HCT116 (cell line): ENCODE data around the gene LSM12. TPM values are rescaled to one million over a fixed set of nuclear protein-coding genes. Genes with fewer than 3 reads are reported as not detected.

Source experiments
- ATAC-seq: fragments of 200-7000 bp; cut with Tn5 transposase; 2 replicates; pipeline ENCODE4 v1.9.1; 2020; ENCODE audit warnings: mild to moderate bottlenecking, moderate library complexity
- BruUV-seq: library from RNA; stranded (reverse); fragments of 400-500 nt; replicated peaks from 2 replicates; lab custom pipeline; 2021; lab: Mats Ljungman, UMichigan
- CTCF ChIA-PET: fragments of 300-600 bp; sonication (Branson Sonifier 250); formaldehyde crosslinking; loops from one replicate; lab custom pipeline; 2021; ENCODE audit warnings: antibody characterized with exemption; lab: Charles Lee
- POLR2A ChIA-PET: fragments of 300-600, 350-600 bp; sonication (Branson Sonifier 250); formaldehyde crosslinking; loops from one replicate; lab custom pipeline; 2021; ENCODE audit warnings: antibody characterized with exemption; lab: Charles Lee
- RAD21 ChIA-PET, 2 experiments: fragments of 300-600 bp; sonication (Branson Sonifier 250); formaldehyde crosslinking; loops; one replicate each; lab custom pipeline; 2023; ENCODE audit warnings: low total read pairs in 2 of 2; ENCODE audit not compliant: uncharacterized antibody in 2 of 2, unreplicated experiment in 2 of 2, low non-redundant PET in 1 of 2; lab: Charles Lee
- DNase-seq: peaks from one replicate; pipeline ENCODE4 v3.0.0-alpha.2; 2010; ENCODE audit warnings: low read depth, low spot score
- H2AFZ ChIP-seq: fragments of 200-600 bp; shearing (Covaris generic), sonication (generic); 2 replicates; pipeline ENCODE4 v1.6.1; 2017; ENCODE audit warnings: low read depth, mixed run types, mixed read lengths, antibody characterized with exemption, low read length; ENCODE audit not compliant: poor library complexity, severe bottlenecking
- H3K27ac ChIP-seq: 2 replicates; pipeline ENCODE4 v1.5.1; 2012; ENCODE audit warnings: low read depth, low read length
- H3K27me3 ChIP-seq: fragments of 200-600 bp; sonication (generic); 2 replicates; pipeline ENCODE4 v1.6.1; 2016; ENCODE audit warnings: mixed run types, low read length, mixed read lengths; ENCODE audit not compliant: insufficient read depth
- H3K36me3 ChIP-seq, 2 experiments: fragments of 200-500 bp in 1 of 2; fragments of 200-600 bp in 1 of 2; sonication (Bioruptor generic) in 1 of 2; sonication (generic) in 1 of 2; 2 replicates each; pipeline versions ENCODE4 v1.5.1 to v1.6.1; 2014 to 2016; ENCODE audit warnings: low read length in 2 of 2, inconsistent platforms in 1 of 2, mixed read lengths in 1 of 2, mixed run types in 1 of 2; ENCODE audit not compliant: insufficient read depth in 2 of 2, control insufficient read depth in 1 of 2
- H3K4me1 ChIP-seq, 2 experiments: fragments of 200-600 bp in 1 of 2; sonication (generic) in 1 of 2; 2 replicates each; pipeline versions ENCODE4 v1.5.1 to v1.6.1; 2012 to 2017; ENCODE audit warnings: low read length in 2 of 2, inconsistent platforms in 1 of 2, mild to moderate bottlenecking in 1 of 2, mixed read lengths in 1 of 2, mixed run types in 1 of 2, moderate library complexity in 1 of 2; ENCODE audit not compliant: insufficient read depth in 2 of 2, control insufficient read depth in 1 of 2
- H3K4me2 ChIP-seq: fragments of 200-600 bp; sonication (generic); 2 replicates; pipeline ENCODE4 v1.6.1; 2017; ENCODE audit warnings: mixed run types, low read length, mixed read lengths
- H3K4me3 ChIP-seq, 2 experiments: fragments of 200-600 bp in 1 of 2; sonication (generic) in 1 of 2; replicated peaks in 1 of 2; 2 replicates each; pipeline ENCODE4 v1.5.1; 2011 to 2016; ENCODE audit warnings: low read length in 2 of 2, control low read depth in 1 of 2, low read depth in 1 of 2, mild to moderate bottlenecking in 1 of 2, mixed read lengths in 1 of 2, mixed run types in 1 of 2
- H3K79me2 ChIP-seq: fragments of 200-600 bp; sonication (generic); 2 replicates; pipeline ENCODE4 v1.6.1; 2017; ENCODE audit warnings: mild to moderate bottlenecking, mixed run types, low read length, moderate library complexity, mixed read lengths; ENCODE audit not compliant: insufficient read depth
- H3K9ac ChIP-seq: fragments of 200-600 bp; sonication (generic); 2 replicates; pipeline ENCODE4 v1.6.1; 2016; ENCODE audit warnings: low read length, mixed read lengths
- H3K9me2 ChIP-seq: fragments of 200-600 bp; sonication (generic), shearing (Covaris generic); 2 replicates; pipeline ENCODE4 v1.6.1; 2017; ENCODE audit warnings: mixed run types, mild to moderate bottlenecking, moderate library complexity; ENCODE audit not compliant: insufficient read depth
- H3K9me3 ChIP-seq, 2 experiments: fragments of 200-500 bp in 1 of 2; fragments of 200-600 bp in 1 of 2; sonication (Bioruptor generic) in 1 of 2; sonication (generic) in 1 of 2; 2 replicates each; pipeline ENCODE4 v1.6.1; 2014 to 2017; ENCODE audit warnings: low read length in 2 of 2, mixed read lengths in 2 of 2, inconsistent platforms in 1 of 2, low read depth in 1 of 2, mild to moderate bottlenecking in 1 of 2, mixed run types in 1 of 2, moderate library complexity in 1 of 2; ENCODE audit not compliant: control insufficient read depth in 1 of 2, insufficient read depth in 1 of 2
- H4K20me1 ChIP-seq: fragments of 200-600 bp; sonication (generic), shearing (Covaris generic); 2 replicates; pipeline ENCODE4 v1.6.1; 2017; ENCODE audit warnings: mixed run types, mild to moderate bottlenecking, moderate library complexity; ENCODE audit not compliant: insufficient read depth
- CBX3 ChIP-seq: IDR thresholded peaks from 2 replicates; pipeline ENCODE4 v1.6.1; 2012; ENCODE audit warnings: low read depth
- CEBPB ChIP-seq: IDR thresholded peaks from 2 replicates; pipeline ENCODE4 v1.6.1; 2012; ENCODE audit warnings: low read depth
- EGR1 ChIP-seq: IDR thresholded peaks from 2 replicates; pipeline ENCODE4 v1.6.1; 2012; ENCODE audit warnings: low read depth
- ELF1 ChIP-seq: IDR thresholded peaks from 2 replicates; pipeline ENCODE4 v1.6.1; 2012; ENCODE audit warnings: low read depth, borderline replicate concordance
- EZH2 ChIP-seq: fragments of 200-600 bp; sonication (generic); IDR thresholded peaks from 2 replicates; pipeline ENCODE4 v1.6.1; 2017; ENCODE audit warnings: antibody characterized with exemption, mixed run types
- EZH2phosphoT487 ChIP-seq: fragments of 200-600 bp; IDR thresholded peaks from 2 replicates; pipeline ENCODE4 v1.6.1; 2018; ENCODE audit warnings: antibody characterized with exemption, borderline replicate concordance
- FOSL1 ChIP-seq: IDR thresholded peaks from 2 replicates; pipeline ENCODE4 v1.6.1; 2012; ENCODE audit warnings: low read depth
- POLR2A ChIP-seq: IDR thresholded peaks from 2 replicates; pipeline ENCODE4 v1.7.0; 2011; ENCODE audit warnings: borderline replicate concordance; ENCODE audit not compliant: insufficient read depth, insufficient read length; ENCODE audit errors: extremely low read depth
- POLR2AphosphoS5 ChIP-seq: IDR thresholded peaks from 2 replicates; pipeline ENCODE4 v1.6.1; 2011; ENCODE audit warnings: mild to moderate bottlenecking, low read depth, low read length, moderate library complexity
- RAD21 ChIP-seq: IDR thresholded peaks from 2 replicates; pipeline ENCODE4 v1.6.1; 2012; ENCODE audit warnings: low read depth, mild to moderate bottlenecking
- SIN3A ChIP-seq: IDR thresholded peaks from 2 replicates; pipeline ENCODE4 v1.6.1; 2012; ENCODE audit warnings: low read depth
- SP1 ChIP-seq: IDR thresholded peaks from 2 replicates; pipeline ENCODE4 v1.6.1; 2012; ENCODE audit warnings: low read depth
- SRF ChIP-seq: IDR thresholded peaks from 2 replicates; pipeline ENCODE4 v1.6.1; 2012; ENCODE audit warnings: low read depth
- TCF7L2 ChIP-seq: IDR thresholded peaks from 2 replicates; pipeline ENCODE4 v1.7.0; 2011; ENCODE audit warnings: borderline replicate concordance, inconsistent platforms; ENCODE audit not compliant: insufficient read depth, insufficient read length; ENCODE audit errors: extremely low read depth
- YY1 ChIP-seq: IDR thresholded peaks from 2 replicates; pipeline ENCODE4 v1.6.1; 2011; ENCODE audit warnings: low read length, low read depth, moderate library complexity, mild to moderate bottlenecking; ENCODE audit not compliant: insufficient replicate concordance; ENCODE audit errors: extremely low read depth
- ZFX ChIP-seq: fragments of 450-650 bp; IDR thresholded peaks from 2 replicates; pipeline ENCODE4 v1.6.1; 2017
- ZNF274 ChIP-seq: fragments of 200-500 bp; sonication (Bioruptor generic); IDR thresholded peaks from 2 replicates; pipeline ENCODE4 v1.6.1; 2014; ENCODE audit warnings: mild to moderate bottlenecking, low read depth, low read length, inconsistent platforms
- intact Hi-C: fragments of 100-400 bp; cut with micrococcal nuclease; formaldehyde crosslinking; loops from 2 replicates; pipeline ENCODE4 v1.10.0; 2022
- total RNA-seq: library from RNA; stranded (reverse); gene quantifications from one replicate; pipeline ENCODE4 v1.2.1, GENCODE V29; 2021; ENCODE audit not compliant: unreplicated experiment
- TF ChIP-seq, protein P1 (sequence below): IDR thresholded peaks from 2 replicates; pipeline ENCODE4 v1.6.1; 2012
- TF ChIP-seq, protein P2 (sequence below), 3 experiments: fragments of 200-600 bp in 1 of 3; sonication (generic) in 1 of 3; IDR thresholded peaks in 2 of 3; conservative IDR thresholded peaks in 1 of 3; 2 replicates each; pipeline ENCODE4 v1.5.1; 2012 to 2017; ENCODE audit warnings: low read depth in 2 of 3, low read length in 2 of 3, antibody characterized with exemption in 1 of 3, borderline replicate concordance in 1 of 3, control low read depth in 1 of 3, mild to moderate bottlenecking in 1 of 3, mixed read lengths in 1 of 3, mixed run types in 1 of 3, moderate library complexity in 1 of 3; ENCODE audit not compliant: insufficient read depth in 1 of 3
- TF ChIP-seq, protein P3 (sequence below): IDR thresholded peaks from 2 replicates; pipeline ENCODE4 v1.6.1; 2012
- TF ChIP-seq, protein P4 (sequence below): IDR thresholded peaks from 2 replicates; pipeline ENCODE4 v1.6.1; 2011; ENCODE audit warnings: mild to moderate bottlenecking, low read length, moderate library complexity; ENCODE audit not compliant: insufficient replicate concordance; ENCODE audit errors: extremely low read depth

LSM12 gene
- total RNA-seq, 1 experiment from 2014 or later = 99.6 TPM

DNA sequence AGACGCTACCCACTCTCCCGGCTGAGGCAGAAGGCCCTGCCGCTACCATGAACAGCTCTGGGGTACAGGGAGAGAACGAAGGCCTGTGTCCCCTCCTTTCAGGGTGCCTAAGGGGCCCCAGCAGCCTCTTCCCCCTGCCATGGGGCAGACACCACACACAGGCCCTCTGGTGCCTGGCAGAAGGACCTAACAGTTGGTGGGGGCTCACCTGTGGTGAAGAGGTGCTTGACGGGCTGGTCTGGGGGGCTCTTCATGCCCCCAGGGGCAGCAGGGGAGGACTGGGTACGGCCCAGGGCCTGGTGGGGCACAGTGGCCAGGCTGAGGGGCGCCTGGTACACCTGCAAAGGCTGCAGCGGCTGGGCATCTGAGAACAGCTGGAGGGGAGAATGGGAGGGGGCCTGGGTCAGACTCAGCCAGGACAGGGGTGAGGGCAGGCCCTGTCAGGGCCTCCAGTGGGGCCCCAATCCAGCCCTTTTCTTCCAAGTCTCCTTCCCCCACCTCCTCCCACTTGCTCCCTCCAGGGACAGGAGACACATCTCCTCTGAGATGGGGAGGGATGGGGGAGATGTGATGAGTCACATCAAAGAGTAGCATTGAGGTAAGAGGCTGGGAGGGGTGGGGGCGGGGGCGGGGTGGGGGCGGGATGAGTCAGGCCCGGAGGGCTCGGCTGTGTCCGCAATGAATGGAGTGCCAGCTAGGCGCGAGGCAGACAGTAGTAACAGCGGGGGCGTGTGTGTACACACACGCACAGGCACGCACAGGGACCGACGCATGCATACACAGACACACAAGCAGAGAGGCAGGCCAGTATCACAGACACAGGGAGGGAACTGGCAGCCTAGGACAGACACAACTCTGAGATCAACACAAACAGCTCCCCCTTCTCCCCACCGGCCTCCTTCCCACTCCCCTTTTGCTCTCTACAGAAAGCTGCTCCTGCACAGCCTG is 20.2 kb upstream of the LSM12 start:
- H2AFZ ChIP-seq = no peak overlapping the region
- H3K9me3 ChIP-seq = no peaks in the 10 kb centered on the region
- peak overlapping the region; percentile 77 for H3K4me2 ChIP-seq
- peaks cover 29 to 59% of the 10 kb centered on the region in 2 experiments for H3K4me1 ChIP-seq
- H3K4me3 ChIP-seq = peak overlapping the region in 1 of 2 experiments; percentile 33; a peak in 1 of 4 replicates
- TF ChIP-seq RAD21 (no peak), ELF1 (no peak), ZNF274 (no peak), YY1 (no peak), EGR1 (peak; percentile 85), POLR2AphosphoS5 (no peak), EZH2phosphoT487 (no peak), EZH2 (no peak), SRF (no peak), ZFX (no peak), SP1 (no peak; the same call in 1 of the 2 replicates), SIN3A (no peak), FOSL1 (no peak), POLR2A (no peak), CEBPB (no peak), TCF7L2 (peak; percentile 73), CBX3 (no peak)
- TF ChIP-seq, protein P1, sequence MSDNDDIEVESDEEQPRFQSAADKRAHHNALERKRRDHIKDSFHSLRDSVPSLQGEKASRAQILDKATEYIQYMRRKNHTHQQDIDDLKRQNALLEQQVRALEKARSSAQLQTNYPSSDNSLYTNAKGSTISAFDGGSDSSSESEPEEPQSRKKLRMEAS = peak; percentile 37; the same call in 1 of the 2 replicates
- TF ChIP-seq, protein P2, sequence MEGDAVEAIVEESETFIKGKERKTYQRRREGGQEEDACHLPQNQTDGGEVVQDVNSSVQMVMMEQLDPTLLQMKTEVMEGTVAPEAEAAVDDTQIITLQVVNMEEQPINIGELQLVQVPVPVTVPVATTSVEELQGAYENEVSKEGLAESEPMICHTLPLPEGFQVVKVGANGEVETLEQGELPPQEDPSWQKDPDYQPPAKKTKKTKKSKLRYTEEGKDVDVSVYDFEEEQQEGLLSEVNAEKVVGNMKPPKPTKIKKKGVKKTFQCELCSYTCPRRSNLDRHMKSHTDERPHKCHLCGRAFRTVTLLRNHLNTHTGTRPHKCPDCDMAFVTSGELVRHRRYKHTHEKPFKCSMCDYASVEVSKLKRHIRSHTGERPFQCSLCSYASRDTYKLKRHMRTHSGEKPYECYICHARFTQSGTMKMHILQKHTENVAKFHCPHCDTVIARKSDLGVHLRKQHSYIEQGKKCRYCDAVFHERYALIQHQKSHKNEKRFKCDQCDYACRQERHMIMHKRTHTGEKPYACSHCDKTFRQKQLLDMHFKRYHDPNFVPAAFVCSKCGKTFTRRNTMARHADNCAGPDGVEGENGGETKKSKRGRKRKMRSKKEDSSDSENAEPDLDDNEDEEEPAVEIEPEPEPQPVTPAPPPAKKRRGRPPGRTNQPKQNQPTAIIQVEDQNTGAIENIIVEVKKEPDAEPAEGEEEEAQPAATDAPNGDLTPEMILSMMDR (IDR thresholded peaks at IDR 0.05 in 2 of 3, conservative IDR thresholded peaks at IDR 0.05 in 1 of 3; ENCODE audit: borderline replicate concordance in 1 of 3, insufficient read depth in 1 of 3, low read depth in 2 of 3, low read length in 2 of 3) = no peak
- TF ChIP-seq, protein P3, sequence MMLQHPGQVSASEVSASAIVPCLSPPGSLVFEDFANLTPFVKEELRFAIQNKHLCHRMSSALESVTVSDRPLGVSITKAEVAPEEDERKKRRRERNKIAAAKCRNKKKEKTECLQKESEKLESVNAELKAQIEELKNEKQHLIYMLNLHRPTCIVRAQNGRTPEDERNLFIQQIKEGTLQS = no peak
- TF ChIP-seq, protein P4, sequence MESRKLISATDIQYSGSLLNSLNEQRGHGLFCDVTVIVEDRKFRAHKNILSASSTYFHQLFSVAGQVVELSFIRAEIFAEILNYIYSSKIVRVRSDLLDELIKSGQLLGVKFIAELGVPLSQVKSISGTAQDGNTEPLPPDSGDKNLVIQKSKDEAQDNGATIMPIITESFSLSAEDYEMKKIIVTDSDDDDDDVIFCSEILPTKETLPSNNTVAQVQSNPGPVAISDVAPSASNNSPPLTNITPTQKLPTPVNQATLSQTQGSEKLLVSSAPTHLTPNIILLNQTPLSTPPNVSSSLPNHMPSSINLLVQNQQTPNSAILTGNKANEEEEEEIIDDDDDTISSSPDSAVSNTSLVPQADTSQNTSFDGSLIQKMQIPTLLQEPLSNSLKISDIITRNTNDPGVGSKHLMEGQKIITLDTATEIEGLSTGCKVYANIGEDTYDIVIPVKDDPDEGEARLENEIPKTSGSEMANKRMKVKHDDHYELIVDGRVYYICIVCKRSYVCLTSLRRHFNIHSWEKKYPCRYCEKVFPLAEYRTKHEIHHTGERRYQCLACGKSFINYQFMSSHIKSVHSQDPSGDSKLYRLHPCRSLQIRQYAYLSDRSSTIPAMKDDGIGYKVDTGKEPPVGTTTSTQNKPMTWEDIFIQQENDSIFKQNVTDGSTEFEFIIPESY = no peak
- DNase-seq (peak; percentile 37), ATAC-seq (peak; percentile 71)
- peak overlapping the region; percentile 48 for H3K27ac ChIP-seq
- peak overlapping the region; percentile 48 for H3K9ac ChIP-seq
- H3K9me2 ChIP-seq = no peaks in the 10 kb centered on the region
- ChIA-PET RAD21 (interaction anchor here in 1 of 2 experiments (0.6 kb wide), 1 partner anchor 15 kb away, joined by 4 read pairs; no protein-coding TSS in a partner anchor), CTCF (interaction anchor here (1.0 kb wide), 1 partner anchor 29 kb away, joined by 4 read pairs; no protein-coding TSS in a partner anchor), POLR2A (interaction anchor here (1.0 to 1.2 kb wide), 2 partner anchors 29 to 52 kb away, joined by 3 read pairs; no protein-coding TSS in a partner anchor)
- no peaks in the 10 kb centered on the region for H3K79me2 ChIP-seq
- H3K36me3 ChIP-seq = peaks cover 0 to 4% of the 10 kb centered on the region in 2 experiments; a peak in 1 of 4 replicates
- intact Hi-C loops = no loop called here
- no peaks in the 10 kb centered on the region for H4K20me1 ChIP-seq
- no peaks in the 10 kb centered on the region for H3K27me3 ChIP-seq
- no TSS peak for BruUV-seq
